Keratinocyte (primary cell): ENCODE data around the gene FAF2. TPM values are rescaled to one million over a fixed set of nuclear protein-coding genes. Genes with fewer than 3 reads are reported as not detected.

Experiments used
- DNase-seq: peaks from one replicate; pipeline ENCODE4 v3.0.0-alpha.2; 2011; ENCODE audit warnings: low read depth, missing footprints, low spot score
- FAIRE-seq: peaks from 2 replicates; lab custom pipeline; 2011; peaks lifted over from hg19 to GRCh38; lab: Jason Lieb, UNC
- H2AFZ ChIP-seq: 2 replicates; pipeline ENCODE4 v1.6.0; 2012; ENCODE audit warnings: low read length, control low read depth, inconsistent platforms; ENCODE audit not compliant: control insufficient read depth
- H3K27ac ChIP-seq: 2 replicates; pipeline ENCODE4 v1.5.1; 2011; ENCODE audit warnings: low read length; ENCODE audit not compliant: control insufficient read depth, insufficient read depth
- H3K27me3 ChIP-seq: 3 replicates; pipeline ENCODE4 v1.6.0; 2011; ENCODE audit warnings: low read length; ENCODE audit not compliant: control insufficient read depth, insufficient read depth; ENCODE audit errors: extremely low read depth
- H3K36me3 ChIP-seq, 2 experiments: 2 replicates in 1 of 2; 3 replicates in 1 of 2; pipeline ENCODE4 v1.5.1; 2011; ENCODE audit warnings: low read length in 2 of 2, mild to moderate bottlenecking in 1 of 2; ENCODE audit not compliant: control insufficient read depth in 2 of 2, insufficient read depth in 2 of 2; ENCODE audit errors: extremely low read depth in 1 of 2
- H3K4me1 ChIP-seq: 3 replicates; pipeline ENCODE4 v1.5.1; 2011; ENCODE audit warnings: low read length; ENCODE audit not compliant: control insufficient read depth, insufficient read depth; ENCODE audit errors: extremely low read depth
- H3K4me2 ChIP-seq: 3 replicates; pipeline ENCODE4 v1.6.0; 2011; ENCODE audit warnings: low read depth, low read length; ENCODE audit not compliant: control insufficient read depth, insufficient read depth; ENCODE audit errors: extremely low read depth
- H3K4me3 ChIP-seq, 3 experiments: fragments of 200-600 bp in 1 of 3; sonication (generic) in 1 of 3; 2 replicates in 2 of 3; 3 replicates in 1 of 3; pipeline ENCODE4 v1.5.1; 2011 to 2016; ENCODE audit warnings: low read length in 3 of 3, mild to moderate bottlenecking in 3 of 3, control low read depth in 2 of 3, inconsistent platforms in 1 of 3, low read depth in 1 of 3, mixed read lengths in 1 of 3, mixed run types in 1 of 3, moderate library complexity in 1 of 3; ENCODE audit not compliant: control insufficient read depth in 2 of 3, insufficient read depth in 2 of 3; ENCODE audit errors: extremely low read depth in 1 of 3
- H3K79me2 ChIP-seq: 2 replicates; pipeline ENCODE4 v1.6.0; 2012; ENCODE audit warnings: low read length; ENCODE audit not compliant: control insufficient read depth, insufficient read depth
- H3K9ac ChIP-seq: 3 replicates; pipeline ENCODE4 v1.6.0; 2011; ENCODE audit warnings: low read length; ENCODE audit not compliant: control insufficient read depth, insufficient read depth; ENCODE audit errors: extremely low read depth
- H3K9me1 ChIP-seq: 3 replicates; pipeline ENCODE4 v1.6.0; 2011; ENCODE audit warnings: low read length; ENCODE audit not compliant: control insufficient read depth, insufficient read depth; ENCODE audit errors: extremely low read depth
- H3K9me3 ChIP-seq: 2 replicates; pipeline ENCODE4 v1.5.1; 2012; ENCODE audit warnings: low read depth, low read length; ENCODE audit not compliant: control insufficient read depth
- H4K20me1 ChIP-seq: 3 replicates; pipeline ENCODE4 v1.6.0; 2011; ENCODE audit warnings: low read length; ENCODE audit not compliant: control insufficient read depth, insufficient read depth; ENCODE audit errors: extremely low read depth
- EZH2 ChIP-seq: IDR thresholded peaks from one replicate; pipeline ENCODE4 v1.6.1; 2012; ENCODE audit warnings: inconsistent platforms, mild to moderate bottlenecking, low read length, moderate library complexity
- dilution Hi-C: fragments of 300-500 bp; cut with MboI; formaldehyde crosslinking; loops from one replicate; pipeline ENCODE4 v1.7.0; 2020; ENCODE audit warnings: low sequenced_read_pairs; ENCODE audit not compliant: extremely low pct_ligation_motif_present
- polyA plus RNA-seq, 5 experiments: library from polyadenylated mRNA; depleted of rRNA in 3 of 5; stranded (reverse) in 3 of 5; stranded (forward) in 1 of 5; unstranded in 1 of 5; fragments of >200 nt; gene quantifications; 1 replicate in 1 of 5; 2 replicates in 3 of 5; 3 replicates in 1 of 5; pipeline versions ENCODE4 v1.2.1 to v1.2.3, GENCODE V29; 2011 to 2012; ENCODE audit warnings: missing spikeins in 2 of 5, low read depth in 1 of 5, low replicate concordance in 1 of 5
- TF ChIP-seq, protein P1 (sequence below), 3 experiments: IDR thresholded peaks in 1 of 3; conservative IDR thresholded peaks in 1 of 3; optimal IDR thresholded peaks in 1 of 3; 2 replicates in 2 of 3; 3 replicates in 1 of 3; pipeline versions ENCODE3 to v1.5.1; 2011; ENCODE audit warnings: low read length in 3 of 3, mild to moderate bottlenecking in 3 of 3, moderate library complexity in 2 of 3, control low read depth in 1 of 3, inconsistent platforms in 1 of 3; ENCODE audit not compliant: insufficient read depth in 2 of 3; ENCODE audit errors: extremely low read depth in 1 of 3

The FAF2 gene
- polyA plus RNA-seq, 1 donor (not counting 4 experiments of a cell fraction or from before 2014, with no cell fraction given) = 52.9 TPM

DNA sequence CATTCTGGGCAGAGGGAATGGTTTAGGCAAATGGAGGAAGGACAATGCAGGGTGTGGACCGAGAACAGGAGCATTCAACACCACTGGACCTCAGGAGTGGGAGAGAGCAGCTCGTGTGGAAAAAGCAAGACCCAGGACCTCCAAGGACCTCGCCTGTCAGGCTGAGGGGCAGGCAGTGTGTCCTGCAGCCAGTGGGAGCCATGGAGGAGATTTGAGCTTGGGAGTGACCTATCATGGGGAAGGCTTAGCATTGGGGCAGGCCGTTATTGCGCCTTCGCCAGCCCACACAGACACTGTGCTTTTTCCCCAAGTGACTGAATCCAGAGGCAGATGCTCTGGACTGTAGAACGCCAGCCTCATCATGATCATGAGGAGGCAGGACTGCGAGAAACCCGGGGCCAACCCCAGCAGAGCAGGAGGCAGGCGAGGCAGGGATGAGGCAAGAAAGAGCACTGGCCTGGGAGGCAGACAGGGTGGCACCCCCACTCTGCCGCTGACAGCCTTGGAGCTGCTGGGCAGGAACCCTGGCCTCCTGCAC, 104.2 kb downstream of the FAF2 start:
- H3K27me3 ChIP-seq = no peaks in the 10 kb centered on the region
- no peaks in the 10 kb centered on the region for H3K9me3 ChIP-seq
- FAIRE-seq = no peak
- no peak for DNase-seq
- no peaks in the 10 kb centered on the region for H3K36me3 ChIP-seq
- peaks cover 23% of the 10 kb centered on the region for H3K4me1 ChIP-seq
- no peak overlapping the region for H3K4me2 ChIP-seq
- no peak overlapping the region for H3K4me3 ChIP-seq
- H3K79me2 ChIP-seq = no peaks in the 10 kb centered on the region
- no peaks in the 10 kb centered on the region for H3K9me1 ChIP-seq
- no peak overlapping the region for H3K27ac ChIP-seq
- TF ChIP-seq EZH2 = no peak
- TF ChIP-seq, protein P1, sequence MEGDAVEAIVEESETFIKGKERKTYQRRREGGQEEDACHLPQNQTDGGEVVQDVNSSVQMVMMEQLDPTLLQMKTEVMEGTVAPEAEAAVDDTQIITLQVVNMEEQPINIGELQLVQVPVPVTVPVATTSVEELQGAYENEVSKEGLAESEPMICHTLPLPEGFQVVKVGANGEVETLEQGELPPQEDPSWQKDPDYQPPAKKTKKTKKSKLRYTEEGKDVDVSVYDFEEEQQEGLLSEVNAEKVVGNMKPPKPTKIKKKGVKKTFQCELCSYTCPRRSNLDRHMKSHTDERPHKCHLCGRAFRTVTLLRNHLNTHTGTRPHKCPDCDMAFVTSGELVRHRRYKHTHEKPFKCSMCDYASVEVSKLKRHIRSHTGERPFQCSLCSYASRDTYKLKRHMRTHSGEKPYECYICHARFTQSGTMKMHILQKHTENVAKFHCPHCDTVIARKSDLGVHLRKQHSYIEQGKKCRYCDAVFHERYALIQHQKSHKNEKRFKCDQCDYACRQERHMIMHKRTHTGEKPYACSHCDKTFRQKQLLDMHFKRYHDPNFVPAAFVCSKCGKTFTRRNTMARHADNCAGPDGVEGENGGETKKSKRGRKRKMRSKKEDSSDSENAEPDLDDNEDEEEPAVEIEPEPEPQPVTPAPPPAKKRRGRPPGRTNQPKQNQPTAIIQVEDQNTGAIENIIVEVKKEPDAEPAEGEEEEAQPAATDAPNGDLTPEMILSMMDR (optimal IDR thresholded peaks at IDR 0.05 in 1 of 3, IDR thresholded peaks at IDR 0.05 in 1 of 3, conservative IDR thresholded peaks at IDR 0.05 in 1 of 3; ENCODE audit: extremely low read depth in 1 of 3, insufficient read depth in 2 of 3, low read length in 3 of 3) = no peak
- H2AFZ ChIP-seq = no peak overlapping the region
- H3K9ac ChIP-seq = no peak overlapping the region
- H4K20me1 ChIP-seq = no peaks in the 10 kb centered on the region
- dilution Hi-C loops = no loop called here

- H4K20me1 ChIP-seq = no peaks in the 10 kb centered on the region
- H3K9me3 ChIP-seq = no peaks in the 10 kb centered on the region
- H3K4me1 ChIP-seq = peaks cover 19% of the 10 kb centered on the region
- dilution Hi-C loops = no loop called here
- DNase-seq (peak; percentile 90), FAIRE-seq (peak; percentile 89)
- H2AFZ ChIP-seq = peak overlapping the region; percentile 13
- no peak overlapping the region for H3K4me3 ChIP-seq
- no peaks in the 10 kb centered on the region for H3K79me2 ChIP-seq
- H3K4me2 ChIP-seq = peak overlapping the region; percentile 54
- H3K27ac ChIP-seq = peak overlapping the region; percentile 67
- TF ChIP-seq EZH2 = no peak
- TF ChIP-seq, protein P1 (optimal IDR thresholded peaks at IDR 0.05 in 1 of 3, IDR thresholded peaks at IDR 0.05 in 1 of 3, conservative IDR thresholded peaks at IDR 0.05 in 1 of 3; ENCODE audit: extremely low read depth in 1 of 3, insufficient read depth in 2 of 3, low read length in 3 of 3) = no peak
- peak overlapping the region; percentile 41 for H3K9ac ChIP-seq
- no peaks in the 10 kb centered on the region for H3K9me1 ChIP-seq
- H3K36me3 ChIP-seq = no peaks in the 10 kb centered on the region
- no peaks in the 10 kb centered on the region for H3K27me3 ChIP-seq
Measured at GRCh38 chr5:176553260-176554085, 105.3 kb downstream of the FAF2 start.
